LoVo (cell line): Measurements from ENCODE around the gene CDK5RAP2.
A peak's percentile ranks its signal among the peaks of the same experiment; 100 is the strongest.

Experiments
- DNase-seq: peaks from one replicate; pipeline ENCODE4 v3.0.0-alpha.2; 2016; ENCODE audit warnings: low spot score

The CDK5RAP2 gene

GRCh38 chr9:120580051-120580896 is at the start of gene CDK5RAP2:
Gene CDK5RAP2, minus strand, starts transcription at chr9:120580167. Its CDS starts 189 bp downstream, at chr9:120579978.
- DNase-seq: peak; percentile 97

- peak; percentile 32 for DNase-seq
These were observed 49.0 kb upstream of the CDK5RAP2 start for GRCh38 chr9:120628925-120629497.

- no peak for DNase-seq
These were observed 48.4 kb upstream of the CDK5RAP2 start for GRCh38 chr9:120628207-120628924.

GRCh38 chr9:120627073-120627472 is 47.1 kb upstream of the CDK5RAP2 start:
- no peak for DNase-seq

GRCh38 chr9:120626512-120626911 is 46.5 kb upstream of the CDK5RAP2 start:
- DNase-seq: no peak

- DNase-seq: no peak
These were observed 45.3 kb upstream of the CDK5RAP2 start for GRCh38 chr9:120625222-120625621.

- DNase-seq: no peak
These were observed 42.8 kb upstream of the CDK5RAP2 start for GRCh38 chr9:120622790-120623189.

- DNase-seq: no peak
These were observed 42.0 kb upstream of the CDK5RAP2 start for GRCh38 chr9:120621941-120622340.

GRCh38 chr9:120619751-120620655 is 40.0 kb upstream of the CDK5RAP2 start:
- DNase-seq: peak; percentile 62

- DNase-seq: no peak
These were observed 37.3 kb upstream of the CDK5RAP2 start for GRCh38 chr9:120616966-120617935.

- no peak for DNase-seq
These were observed 32.3 kb upstream of the CDK5RAP2 start for GRCh38 chr9:120612218-120612617.

GRCh38 chr9:120611690-120612068 is 31.7 kb upstream of the CDK5RAP2 start:
- no peak for DNase-seq

- no peak for DNase-seq
These were observed 31.2 kb upstream of the CDK5RAP2 start for GRCh38 chr9:120610975-120611689.

- no peak for DNase-seq
These were observed 29.7 kb upstream of the CDK5RAP2 start for GRCh38 chr9:120609636-120610035.

GRCh38 chr9:120608421-120608820 is 28.5 kb upstream of the CDK5RAP2 start:
- no peak for DNase-seq

- no peak for DNase-seq
These were observed 23.6 kb upstream of the CDK5RAP2 start for GRCh38 chr9:120603591-120603990.

GRCh38 chr9:120603010-120603409 is 23.0 kb upstream of the CDK5RAP2 start:
- DNase-seq: no peak

GRCh38 chr9:120593955-120594277 is 13.9 kb upstream of the CDK5RAP2 start:
- DNase-seq: no peak

GRCh38 chr9:120593250-120593954 is 13.4 kb upstream of the CDK5RAP2 start:
- no peak for DNase-seq

GRCh38 chr9:120592210-120592609 is 12.2 kb upstream of the CDK5RAP2 start:
- no peak for DNase-seq
